Gastrocnemius medialis (tissue), 4 donors: ENCODE results near the gene MTOR. TPM values are rescaled to one million over a fixed set of nuclear protein-coding genes. Genes with fewer than 3 reads are reported as not detected.

Source experiments
- ATAC-seq, 2 donors: fragments of 150-250 bp; one replicate each; pipeline ENCODE4 v1.9.1; 2016
- DNase-seq, 2 donors: peaks; one replicate each; pipeline ENCODE4 v3.0.0-alpha.2; 2019
- H3K27ac ChIP-seq, 4 donors: fragments of 200-600 bp; sonication (generic); 1 replicate in 1 of 4; 2 replicates in 3 of 4; pipeline ENCODE4 v1.5.1; 2016 to 2018; ENCODE audit warnings: mild to moderate bottlenecking in 2 of 4, moderate library complexity in 1 of 4
- H3K27me3 ChIP-seq, 3 donors: fragments of 200-600 bp; sonication (generic) in 2 of 3; 1 replicate in 1 of 3; 2 replicates in 2 of 3; pipeline versions ENCODE4 v1.5.1 to v1.6.0; 2016 to 2019; ENCODE audit warnings: mild to moderate bottlenecking in 1 of 3, moderate library complexity in 1 of 3
- H3K36me3 ChIP-seq, 2 donors: fragments of 200-600 bp; sonication (generic) in 1 of 2; one replicate each; pipeline ENCODE4 v1.5.1; 2017 to 2018
- H3K4me1 ChIP-seq, 2 donors: fragments of 200-600 bp; sonication (generic) in 1 of 2; one replicate each; pipeline ENCODE4 v1.5.1; 2016 to 2017; ENCODE audit warnings: mild to moderate bottlenecking in 2 of 2
- H3K4me3 ChIP-seq, 4 donors: fragments of 200-600 bp; sonication (generic) in 3 of 4; 1 replicate in 1 of 4; 2 replicates in 3 of 4; pipeline ENCODE4 v1.5.1; 2016 to 2019; ENCODE audit warnings: mild to moderate bottlenecking in 2 of 4
- H3K9me3 ChIP-seq, 3 donors: fragments of 200-600 bp; sonication (generic) in 2 of 3; 1 replicate in 1 of 3; 2 replicates in 2 of 3; pipeline ENCODE4 v1.5.1; 2016 to 2019
- POLR2A ChIP-seq, 2 donors: fragments of 450-650 bp; IDR thresholded peaks; one replicate each; pipeline ENCODE4 v1.6.1; 2017; ENCODE audit warnings: antibody characterized with exemption in 2 of 2, mild to moderate bottlenecking in 2 of 2, moderate library complexity in 2 of 2
- in situ Hi-C, 4 donors: fragments of 200-750 bp; cut with MboI; loops; one replicate each; pipeline versions ENCODE4 v1.15.0 to v1.8.0; 2017; ENCODE audit warnings: low sequenced_read_pairs in 4 of 4
- intact Hi-C: fragments of 100-400 bp; cut with DNase I; formaldehyde crosslinking; loops from one replicate; pipeline ENCODE4 v1.15.1; 2023; ENCODE audit warnings: low total_unique reads
- total RNA-seq, 4 donors: library from RNA; depleted of rRNA; stranded (reverse); fragments of >200 nt; gene quantifications; one replicate each; pipeline versions ENCODE4 v1.1.0 to v1.2.3, GENCODE V29; 2016
- TF ChIP-seq, protein P1 (sequence below), 5 experiments: fragments of 450-650 bp in 3 of 5; fragments of 200-600 bp in 2 of 5; sonication (generic) in 2 of 5; IDR thresholded peaks in 4 of 5; conservative IDR thresholded peaks in 1 of 5; 1 replicate in 4 of 5; 2 replicates in 1 of 5; pipeline ENCODE4 v1.5.1; 2016 to 2019; ENCODE audit warnings: antibody characterized with exemption in 5 of 5, mild to moderate bottlenecking in 3 of 5, moderate library complexity in 3 of 5

Gene MTOR
- total RNA-seq, 4 donors from 2014 or later: 40.7 to 66.3 (median 52.9) TPM

DNA sequence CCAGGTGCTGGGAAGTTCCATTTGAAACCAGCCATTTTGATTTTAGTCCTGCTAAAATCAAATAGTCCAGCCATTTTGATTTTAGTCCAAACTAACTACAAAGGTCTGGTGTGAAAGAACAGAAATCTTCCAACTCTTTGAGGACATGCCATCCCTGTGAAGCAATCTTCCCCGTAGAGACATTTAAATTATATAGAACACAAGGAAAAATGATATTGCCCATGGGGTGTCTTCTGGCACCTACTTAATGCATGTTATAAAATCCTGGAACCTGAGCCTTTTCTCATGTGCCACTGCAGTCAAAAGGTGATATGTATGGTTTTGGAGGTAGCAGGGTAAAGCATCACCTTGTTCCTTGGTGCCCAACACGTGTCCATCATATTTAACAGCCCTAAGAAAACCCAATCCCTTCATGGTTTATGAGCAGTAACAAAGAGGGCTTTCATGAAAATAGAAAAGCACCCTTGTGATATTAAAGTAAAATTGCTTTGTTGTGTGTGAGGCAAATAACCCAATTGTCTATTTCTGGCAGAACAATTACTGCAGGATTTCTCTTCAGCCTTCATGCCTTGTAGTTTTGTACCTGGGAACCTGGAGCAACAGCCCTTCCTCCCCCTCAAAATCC is 46.9 kb downstream of the MTOR start:
- DNase-seq (no peak), ATAC-seq (peak; percentile 58 to 60)
- H3K4me3 ChIP-seq: no peak overlapping the region
- intact Hi-C loops (no loop called here), in situ Hi-C loops (no loop called here)
- TF ChIP-seq, protein P1, sequence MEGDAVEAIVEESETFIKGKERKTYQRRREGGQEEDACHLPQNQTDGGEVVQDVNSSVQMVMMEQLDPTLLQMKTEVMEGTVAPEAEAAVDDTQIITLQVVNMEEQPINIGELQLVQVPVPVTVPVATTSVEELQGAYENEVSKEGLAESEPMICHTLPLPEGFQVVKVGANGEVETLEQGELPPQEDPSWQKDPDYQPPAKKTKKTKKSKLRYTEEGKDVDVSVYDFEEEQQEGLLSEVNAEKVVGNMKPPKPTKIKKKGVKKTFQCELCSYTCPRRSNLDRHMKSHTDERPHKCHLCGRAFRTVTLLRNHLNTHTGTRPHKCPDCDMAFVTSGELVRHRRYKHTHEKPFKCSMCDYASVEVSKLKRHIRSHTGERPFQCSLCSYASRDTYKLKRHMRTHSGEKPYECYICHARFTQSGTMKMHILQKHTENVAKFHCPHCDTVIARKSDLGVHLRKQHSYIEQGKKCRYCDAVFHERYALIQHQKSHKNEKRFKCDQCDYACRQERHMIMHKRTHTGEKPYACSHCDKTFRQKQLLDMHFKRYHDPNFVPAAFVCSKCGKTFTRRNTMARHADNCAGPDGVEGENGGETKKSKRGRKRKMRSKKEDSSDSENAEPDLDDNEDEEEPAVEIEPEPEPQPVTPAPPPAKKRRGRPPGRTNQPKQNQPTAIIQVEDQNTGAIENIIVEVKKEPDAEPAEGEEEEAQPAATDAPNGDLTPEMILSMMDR (IDR thresholded peaks at IDR 0.05 in 4 of 5, conservative IDR thresholded peaks at IDR 0.05 in 1 of 5): no peak
- TF ChIP-seq POLR2A (IDR thresholded peaks at IDR 0.05): no peak
- H3K36me3 ChIP-seq: peaks cover 0 to 86% of the 10 kb centered on the region in 2 donors
- no peaks in the 10 kb centered on the region for H3K9me3 ChIP-seq
- peak overlapping the region in 2 of 4 donors; percentile 34 to 59 for H3K27ac ChIP-seq
- no peaks in the 10 kb centered on the region for H3K4me1 ChIP-seq
- H3K27me3 ChIP-seq: no peaks in the 10 kb centered on the region

DNA sequence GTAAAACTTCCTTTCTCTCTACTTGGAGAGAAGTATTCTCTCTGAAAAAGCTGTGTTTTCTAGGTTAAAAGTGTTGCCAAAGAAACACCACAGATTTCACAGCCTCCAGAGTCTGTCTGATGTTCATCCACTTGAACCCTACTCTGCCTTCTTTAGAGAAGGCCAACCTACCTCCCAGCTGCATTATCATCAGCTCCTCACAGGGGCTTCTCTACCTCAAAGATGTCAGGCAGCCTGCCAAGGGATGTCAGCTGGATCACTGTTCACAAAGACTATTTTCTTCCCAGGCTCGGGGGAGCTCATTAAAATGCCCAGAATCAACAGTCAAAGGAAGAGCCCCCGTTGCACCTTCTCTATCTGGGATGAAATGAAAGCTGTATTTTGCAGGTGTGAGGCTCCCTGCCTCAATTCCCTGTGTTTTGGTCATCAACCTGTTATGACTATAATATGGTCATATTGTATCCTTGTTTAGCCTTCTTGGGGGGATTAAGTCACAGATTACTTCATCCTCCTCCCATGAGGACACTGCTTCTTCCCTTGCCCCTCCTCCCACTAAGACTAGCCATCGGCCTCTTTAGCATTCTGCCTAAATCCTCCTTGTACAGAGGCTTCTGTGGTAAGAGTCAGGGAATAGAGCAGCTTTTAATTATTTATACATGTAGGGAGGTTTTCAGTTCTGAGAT is 47.5 kb downstream of the MTOR start:
- ATAC-seq (peak; percentile 68 to 84), DNase-seq (no peak)
- no peaks in the 10 kb centered on the region for H3K4me1 ChIP-seq
- no peaks in the 10 kb centered on the region for H3K9me3 ChIP-seq
- no peak overlapping the region for H3K4me3 ChIP-seq
- H3K36me3 ChIP-seq: peaks cover 0 to 93% of the 10 kb centered on the region in 2 donors
- TF ChIP-seq, protein P1 (IDR thresholded peaks at IDR 0.05 in 4 of 5, conservative IDR thresholded peaks at IDR 0.05 in 1 of 5): no peak
- no peak for TF ChIP-seq POLR2A (IDR thresholded peaks at IDR 0.05)
- in situ Hi-C loops: no loop called here
- intact Hi-C loops: no loop called here
- H3K27ac ChIP-seq: peak overlapping the region in 2 of 4 donors; percentile 34 to 59
- H3K27me3 ChIP-seq: no peaks in the 10 kb centered on the region

DNA sequence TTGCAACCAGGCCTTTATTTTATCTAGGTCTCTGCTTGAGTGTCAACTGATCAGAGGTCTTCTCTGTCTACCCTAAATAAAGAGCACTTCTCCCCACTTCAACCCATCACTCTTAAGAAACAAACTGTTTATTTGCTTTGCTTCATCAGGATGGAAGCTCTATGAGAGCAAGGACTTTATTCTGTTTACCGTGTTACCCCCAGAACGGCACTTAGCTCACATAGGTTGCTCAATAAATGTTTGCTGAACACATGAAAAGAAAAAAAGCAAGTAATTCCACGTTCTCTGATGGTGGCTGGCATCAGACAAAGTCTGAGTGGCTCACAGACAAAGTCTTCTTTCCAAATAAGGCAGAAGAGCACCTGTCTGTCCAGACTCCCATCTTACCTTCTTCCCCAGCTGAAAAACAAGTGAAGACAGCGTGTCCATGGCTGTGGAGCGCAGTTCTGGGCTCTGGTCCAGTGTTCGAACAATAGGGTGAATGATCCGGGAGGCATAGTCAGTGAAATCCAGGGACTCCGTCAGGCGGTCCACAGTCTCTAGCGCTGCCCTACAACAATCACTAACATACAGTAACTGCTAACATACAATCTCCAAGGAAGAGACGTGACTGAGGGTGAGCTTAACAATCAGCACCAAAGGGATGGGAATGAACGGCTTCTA is 50.3 kb downstream of the MTOR start:
- DNase-seq (no peak), ATAC-seq (no peak)
- intact Hi-C loops (no loop called here), in situ Hi-C loops (no loop called here)
- Histone ChIP-seq H3K36me3 (peaks cover 0 to 94% of the 10 kb centered on the region in 2 donors), H3K27me3 (no peaks in the 10 kb centered on the region), H3K9me3 (no peaks in the 10 kb centered on the region), H3K4me1 (no peaks in the 10 kb centered on the region), H3K4me3 (no peak overlapping the region), H3K27ac (no peak overlapping the region)
- no peak for TF ChIP-seq POLR2A (IDR thresholded peaks at IDR 0.05)

DNA sequence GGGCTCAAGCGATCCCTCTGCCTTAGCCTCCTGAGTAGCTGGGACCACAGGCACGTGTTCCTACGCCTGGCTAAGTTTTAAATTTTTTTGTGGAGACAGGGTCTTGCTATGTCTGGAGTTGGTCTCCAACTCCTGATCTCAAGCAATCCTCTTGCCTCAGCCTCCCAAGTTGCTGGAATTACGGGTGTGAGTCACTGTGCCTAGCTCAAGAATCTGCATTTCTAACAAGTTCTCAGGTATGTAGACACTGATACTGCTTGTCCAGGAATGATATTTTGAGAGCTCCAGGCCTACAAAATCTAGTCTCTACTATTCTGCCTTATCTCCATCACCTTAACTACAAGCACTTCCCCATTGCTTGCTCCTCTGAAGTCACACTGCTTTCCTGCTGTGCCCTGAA is 50.9 kb downstream of the MTOR start:
- no peak for DNase-seq
- H3K36me3 ChIP-seq: peaks cover 0 to 94% of the 10 kb centered on the region in 2 donors
- no peak overlapping the region for H3K27ac ChIP-seq
- no peak for ATAC-seq
- intact Hi-C loops: no loop called here
- H3K9me3 ChIP-seq: no peaks in the 10 kb centered on the region
- in situ Hi-C loops: no loop called here
- H3K4me1 ChIP-seq: no peaks in the 10 kb centered on the region
- H3K4me3 ChIP-seq: no peak overlapping the region
- no peaks in the 10 kb centered on the region for H3K27me3 ChIP-seq
- TF ChIP-seq POLR2A (IDR thresholded peaks at IDR 0.05): no peak
- TF ChIP-seq, protein P1 (IDR thresholded peaks at IDR 0.05 in 4 of 5, conservative IDR thresholded peaks at IDR 0.05 in 1 of 5): no peak
